GM12878 (cell line): Measurements from ENCODE around the gene ADCY1. TPM values are rescaled to one million over a fixed set of nuclear protein-coding genes. Genes with fewer than 3 reads are reported as not detected.

Source experiments
- CBFB ChIP-seq: IDR thresholded peaks from 2 replicates; pipeline ENCODE4 v1.6.1; 2016; ENCODE audit warnings: antibody characterized with exemption, low read depth
- FOXK2 ChIP-seq: fragments of 450-650 bp; IDR thresholded peaks from 2 replicates; pipeline ENCODE4 v1.6.1; 2017; ENCODE audit warnings: mild to moderate bottlenecking, moderate library complexity
- PML ChIP-seq: IDR thresholded peaks from 2 replicates; pipeline ENCODE4 v1.6.1; 2012; ENCODE audit warnings: low read length, inconsistent platforms
- polyA plus RNA-seq, 11 experiments: library from polyadenylated mRNA; depleted of rRNA in 4 of 11; unstranded in 6 of 11; stranded (reverse) in 5 of 11; fragments of >200 nt; fragmentation: Nextera tagmentation in 4 of 11; fragmentation: Illumina TruSeq in 1 of 11; extraction: Ambion mirVana in 4 of 11; extraction: Trizol in 1 of 11; gene quantifications; 1 replicate in 1 of 11; 2 replicates in 10 of 11; pipeline versions ENCODE4 v1.2.1 to v1.2.3, GENCODE V29; 2011 to 2016; ENCODE audit warnings: inconsistent platforms in 2 of 11, missing spikeins in 2 of 11, low read depth in 1 of 11
- total RNA-seq, 4 experiments: library from RNA; depleted of rRNA in 3 of 4; stranded (reverse); fragments of >200 nt in 3 of 4; fragmentation: Illumina TruSeq in 1 of 4; extraction: Trizol in 1 of 4; gene quantifications; 2 replicates each; pipeline versions ENCODE4 v1.2.1 to v1.2.3, GENCODE V29; 2013 to 2021
- TF ChIP-seq, protein P1 (sequence below): fragments of 450-650 bp; IDR thresholded peaks from 2 replicates; pipeline ENCODE4 v1.6.1; 2018; ENCODE audit warnings: mild to moderate bottlenecking, low read depth, moderate library complexity; ENCODE audit not compliant: partially characterized antibody
- TF ChIP-seq, protein P2 (sequence below): fragments of 450-650 bp; IDR thresholded peaks from 2 replicates; pipeline ENCODE4 v1.6.1; 2017; ENCODE audit warnings: mild to moderate bottlenecking, moderate library complexity

ADCY1 gene
- total and polyA plus RNA-seq, 10 of the 15 experiments (the other 5 are each of a cell fraction or from before 2014, with no cell fraction given) = 0.13 to 1.4 (median 0.45) TPM; not detected in 1

DNA sequence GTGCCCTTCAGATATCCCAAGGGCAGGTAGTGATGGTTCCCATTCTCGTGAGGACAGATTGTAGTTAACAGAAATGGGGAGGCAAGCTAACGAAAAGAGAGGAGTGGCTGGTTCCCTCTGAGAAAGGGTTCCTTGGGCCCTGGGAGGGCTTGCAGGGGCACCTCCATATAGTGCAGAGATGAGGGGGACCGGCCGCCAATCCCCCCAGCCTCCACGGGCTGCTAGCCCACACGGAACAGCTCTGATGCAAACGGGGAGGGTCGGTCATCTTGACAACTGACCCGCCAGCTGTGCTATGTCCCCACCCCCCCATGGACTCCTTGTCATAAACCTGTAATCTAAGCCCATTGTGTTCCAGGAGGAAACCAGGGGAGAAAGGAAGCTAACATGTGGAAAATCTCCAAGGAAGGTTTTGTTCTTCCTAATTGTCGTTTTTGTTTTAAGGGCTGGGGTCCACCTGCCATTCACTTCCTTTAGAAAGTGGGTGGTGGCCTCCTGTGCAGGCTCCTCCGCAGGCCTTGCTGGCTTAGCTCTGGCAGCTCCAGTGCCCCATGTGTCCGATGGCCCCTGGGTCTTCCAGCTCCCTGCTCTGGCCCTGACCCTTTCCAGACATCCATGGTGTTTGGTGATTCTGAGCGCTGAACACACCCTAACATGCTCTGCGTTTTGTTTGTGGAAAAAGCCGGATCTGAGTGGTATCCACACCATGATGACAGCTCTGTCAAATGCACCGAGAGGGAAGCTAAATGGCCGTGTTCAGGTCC, 15.9 kb downstream of the ADCY1 start (continued):
- TF ChIP-seq, protein P1, sequence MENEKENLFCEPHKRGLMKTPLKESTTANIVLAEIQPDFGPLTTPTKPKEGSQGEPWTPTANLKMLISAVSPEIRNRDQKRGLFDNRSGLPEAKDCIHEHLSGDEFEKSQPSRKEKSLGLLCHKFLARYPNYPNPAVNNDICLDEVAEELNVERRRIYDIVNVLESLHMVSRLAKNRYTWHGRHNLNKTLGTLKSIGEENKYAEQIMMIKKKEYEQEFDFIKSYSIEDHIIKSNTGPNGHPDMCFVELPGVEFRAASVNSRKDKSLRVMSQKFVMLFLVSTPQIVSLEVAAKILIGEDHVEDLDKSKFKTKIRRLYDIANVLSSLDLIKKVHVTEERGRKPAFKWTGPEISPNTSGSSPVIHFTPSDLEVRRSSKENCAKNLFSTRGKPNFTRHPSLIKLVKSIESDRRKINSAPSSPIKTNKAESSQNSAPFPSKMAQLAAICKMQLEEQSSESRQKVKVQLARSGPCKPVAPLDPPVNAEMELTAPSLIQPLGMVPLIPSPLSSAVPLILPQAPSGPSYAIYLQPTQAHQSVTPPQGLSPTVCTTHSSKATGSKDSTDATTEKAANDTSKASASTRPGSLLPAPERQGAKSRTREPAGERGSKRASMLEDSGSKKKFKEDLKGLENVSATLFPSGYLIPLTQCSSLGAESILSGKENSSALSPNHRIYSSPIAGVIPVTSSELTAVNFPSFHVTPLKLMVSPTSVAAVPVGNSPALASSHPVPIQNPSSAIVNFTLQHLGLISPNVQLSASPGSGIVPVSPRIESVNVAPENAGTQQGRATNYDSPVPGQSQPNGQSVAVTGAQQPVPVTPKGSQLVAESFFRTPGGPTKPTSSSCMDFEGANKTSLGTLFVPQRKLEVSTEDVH = no peak
- TF ChIP-seq, protein P2, sequence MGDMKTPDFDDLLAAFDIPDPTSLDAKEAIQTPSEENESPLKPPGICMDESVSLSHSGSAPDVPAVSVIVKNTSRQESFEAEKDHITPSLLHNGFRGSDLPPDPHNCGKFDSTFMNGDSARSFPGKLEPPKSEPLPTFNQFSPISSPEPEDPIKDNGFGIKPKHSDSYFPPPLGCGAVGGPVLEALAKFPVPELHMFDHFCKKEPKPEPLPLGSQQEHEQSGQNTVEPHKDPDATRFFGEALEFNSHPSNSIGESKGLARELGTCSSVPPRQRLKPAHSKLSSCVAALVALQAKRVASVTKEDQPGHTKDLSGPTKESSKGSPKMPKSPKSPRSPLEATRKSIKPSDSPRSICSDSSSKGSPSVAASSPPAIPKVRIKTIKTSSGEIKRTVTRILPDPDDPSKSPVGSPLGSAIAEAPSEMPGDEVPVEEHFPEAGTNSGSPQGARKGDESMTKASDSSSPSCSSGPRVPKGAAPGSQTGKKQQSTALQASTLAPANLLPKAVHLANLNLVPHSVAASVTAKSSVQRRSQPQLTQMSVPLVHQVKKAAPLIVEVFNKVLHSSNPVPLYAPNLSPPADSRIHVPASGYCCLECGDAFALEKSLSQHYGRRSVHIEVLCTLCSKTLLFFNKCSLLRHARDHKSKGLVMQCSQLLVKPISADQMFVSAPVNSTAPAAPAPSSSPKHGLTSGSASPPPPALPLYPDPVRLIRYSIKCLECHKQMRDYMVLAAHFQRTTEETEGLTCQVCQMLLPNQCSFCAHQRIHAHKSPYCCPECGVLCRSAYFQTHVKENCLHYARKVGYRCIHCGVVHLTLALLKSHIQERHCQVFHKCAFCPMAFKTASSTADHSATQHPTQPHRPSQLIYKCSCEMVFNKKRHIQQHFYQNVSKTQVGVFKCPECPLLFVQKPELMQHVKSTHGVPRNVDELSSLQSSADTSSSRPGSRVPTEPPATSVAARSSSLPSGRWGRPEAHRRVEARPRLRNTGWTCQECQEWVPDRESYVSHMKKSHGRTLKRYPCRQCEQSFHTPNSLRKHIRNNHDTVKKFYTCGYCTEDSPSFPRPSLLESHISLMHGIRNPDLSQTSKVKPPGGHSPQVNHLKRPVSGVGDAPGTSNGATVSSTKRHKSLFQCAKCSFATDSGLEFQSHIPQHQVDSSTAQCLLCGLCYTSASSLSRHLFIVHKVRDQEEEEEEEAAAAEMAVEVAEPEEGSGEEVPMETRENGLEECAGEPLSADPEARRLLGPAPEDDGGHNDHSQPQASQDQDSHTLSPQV = no peak
- TF ChIP-seq FOXK2 = no peak
- TF ChIP-seq CBFB = no peak
- no peak for TF ChIP-seq PML
